ENCODE data around the gene FAIM. TPM values are rescaled to one million over a fixed set of nuclear protein-coding genes. Genes with fewer than 3 reads are reported as not detected.

The FAIM gene
- total and polyA plus RNA-seq, 2 experiments from 2014 or later = 12.0 to 29.7 TPM

GRCh38 chr3:138620431-138620830 lies 11.9 kb downstream of the FAIM start (continued):
- no peak for TF ChIP-seq ZNF462 (CRISPR knock-in tag; IDR thresholded peaks at IDR 0.05)
- TF ChIP-seq POLR2AphosphoS5 (IDR thresholded peaks at IDR 0.05; ENCODE audit: low read depth) = no peak
- TF ChIP-seq ETS1 (IDR thresholded peaks at IDR 0.05) = no peak

- no peaks in the 10 kb centered on the region for H3K4me1 Mint-ChIP-seq
- no peak for ATAC-seq
Observed at GRCh38 chr3:138624518-138624917, 15.9 kb downstream of the FAIM start.

More at GRCh38 chr3:138624518-138624917, 15.9 kb downstream of the FAIM start:
- Histone ChIP-seq H3K36me3 (ENCODE audit: insufficient read depth) (no peaks in the 10 kb centered on the region), H3K27me3 (ENCODE audit: insufficient read depth) (no peaks in the 10 kb centered on the region), H3F3A (replicated peaks; ENCODE audit: low read depth) (no peaks in the 10 kb centered on the region), H3K4me2 (no peak overlapping the region), H3K4me1 (ENCODE audit: insufficient read depth) (no peaks in the 10 kb centered on the region), H2AFZ (no peak overlapping the region), H3K9me2 (ENCODE audit: insufficient read depth) (no peaks in the 10 kb centered on the region), H3K79me2 (replicated peaks; ENCODE audit: insufficient read depth) (no peaks in the 10 kb centered on the region), H4K20me1 (replicated peaks; ENCODE audit: insufficient read depth) (no peaks in the 10 kb centered on the region), H3K27ac (ENCODE audit: low read depth) (no peak overlapping the region), H3K4me3 (no peak overlapping the region)
- Mint-ChIP-seq H3K27ac (no peak overlapping the region), H3K36me3 (ENCODE audit: low read depth) (no peaks in the 10 kb centered on the region), H3K4me3 (no peak overlapping the region), H3K27me3 (ENCODE audit: insufficient read depth, low read depth, poor library complexity) (peaks cover 2% of the 10 kb centered on the region), H3K9me3 (no peaks in the 10 kb centered on the region)
- DNase-seq (ENCODE audit: low spot score) = no peak
- TF ChIP-seq EZH2 (IDR thresholded peaks at IDR 0.05; ENCODE audit: low read depth, unreplicated experiment) (no peak), ZNF462 (CRISPR knock-in tag; IDR thresholded peaks at IDR 0.05) (no peak), ETS1 (IDR thresholded peaks at IDR 0.05) (no peak), JUNB (IDR thresholded peaks at IDR 0.05; ENCODE audit: unreplicated experiment) (no peak), EZH2phosphoT487 (IDR thresholded peaks at IDR 0.05; ENCODE audit: unreplicated experiment) (no peak)

Measured in GM23338 (cell line).